SK-N-MC (cell line): ENCODE measurements around the gene CTSD.

ENCODE experiments used
- DNase-seq: peaks from one replicate; pipeline ENCODE4 v3.0.0-alpha.2; 2011; ENCODE audit warnings: low read depth, low spot score
- H3K27ac ChIP-seq: fragments of 200-600 bp; sonication (generic); 2 replicates; pipeline ENCODE4 v1.5.1; 2016; ENCODE audit warnings: mixed run types
- H3K36me3 ChIP-seq: fragments of 200-600 bp; sonication (generic); 2 replicates; pipeline ENCODE4 v1.6.1; 2017; ENCODE audit warnings: antibody characterized with exemption, low read length, mixed read lengths; ENCODE audit not compliant: insufficient read depth
- H3K4me3 ChIP-seq: fragments of 200-600 bp; sonication (generic); 2 replicates; pipeline ENCODE4 v1.5.1; 2016
- H3K9ac ChIP-seq: fragments of 200-600 bp; sonication (generic); 2 replicates; pipeline ENCODE4 v1.8.0; 2017; ENCODE audit warnings: mixed run types, mixed read lengths; ENCODE audit not compliant: insufficient read length
- H3K9me3 ChIP-seq: fragments of 200-600 bp; sonication (generic); 2 replicates; pipeline ENCODE4 v1.6.1; 2017; ENCODE audit warnings: low read depth, mild to moderate bottlenecking, antibody characterized with exemption, low read length, moderate library complexity, mixed read lengths
- EZH2 ChIP-seq: fragments of 200-600 bp; sonication (generic); IDR thresholded peaks from one replicate; pipeline ENCODE4 v1.6.1; 2017; ENCODE audit warnings: antibody characterized with exemption
- FOXP2 ChIP-seq: optimal IDR thresholded peaks from 2 replicates; pipeline ENCODE3; 2011; ENCODE audit warnings: mild to moderate bottlenecking, moderate library complexity; ENCODE audit not compliant: insufficient read depth; ENCODE audit errors: extremely low read length, control extremely low read depth
- POLR2AphosphoS5 ChIP-seq: IDR thresholded peaks from 2 replicates; pipeline ENCODE4 v1.6.1; 2012; ENCODE audit warnings: mild to moderate bottlenecking, low read depth, low read length, borderline replicate concordance

CTSD gene

GRCh38 chr11:1797391-1798125 is 33.8 kb upstream of the CTSD start:
- no peaks in the 10 kb centered on the region for H3K36me3 ChIP-seq
- TF ChIP-seq FOXP2 (no peak), POLR2AphosphoS5 (no peak), EZH2 (no peak)
- no peak for DNase-seq
- H3K9me3 ChIP-seq = no peaks in the 10 kb centered on the region
- no peak overlapping the region for H3K4me3 ChIP-seq
- H3K9ac ChIP-seq = no peak overlapping the region
- no peak overlapping the region for H3K27ac ChIP-seq

- H3K4me3 ChIP-seq = no peak overlapping the region
- H3K9me3 ChIP-seq = no peaks in the 10 kb centered on the region
- TF ChIP-seq FOXP2 = no peak
- TF ChIP-seq EZH2 = no peak
- TF ChIP-seq POLR2AphosphoS5 = no peak
- H3K27ac ChIP-seq = no peak overlapping the region
- H3K9ac ChIP-seq = no peak overlapping the region
- no peak for DNase-seq
- H3K36me3 ChIP-seq = no peaks in the 10 kb centered on the region
Measured at GRCh38 chr11:1796413-1797011, 32.8 kb upstream of the CTSD start.

GRCh38 chr11:1793081-1793480 is 29.4 kb upstream of the CTSD start:
- Histone ChIP-seq H3K27ac (no peak overlapping the region), H3K9me3 (no peaks in the 10 kb centered on the region), H3K4me3 (no peak overlapping the region), H3K36me3 (no peaks in the 10 kb centered on the region), H3K9ac (no peak overlapping the region)
- DNase-seq = no peak
- TF ChIP-seq POLR2AphosphoS5 = no peak
- TF ChIP-seq FOXP2 = no peak
- TF ChIP-seq EZH2 = no peak

GRCh38 chr11:1792461-1792860 is 28.7 kb upstream of the CTSD start:
- Histone ChIP-seq H3K4me3 (no peak overlapping the region), H3K9ac (no peak overlapping the region), H3K36me3 (no peaks in the 10 kb centered on the region), H3K9me3 (no peaks in the 10 kb centered on the region), H3K27ac (no peak overlapping the region)
- DNase-seq = no peak
- TF ChIP-seq EZH2 (no peak), FOXP2 (no peak), POLR2AphosphoS5 (no peak)

- no peak for DNase-seq
- H3K27ac ChIP-seq = no peak overlapping the region
- TF ChIP-seq EZH2 = no peak
- TF ChIP-seq POLR2AphosphoS5 = no peak
- no peak for TF ChIP-seq FOXP2
Measured at GRCh38 chr11:1791912-1792311, 28.2 kb upstream of the CTSD start.

GRCh38 chr11:1786466-1786865 is 22.7 kb upstream of the CTSD start:
- no peaks in the 10 kb centered on the region for H3K36me3 ChIP-seq
- no peak for TF ChIP-seq FOXP2
- no peak for TF ChIP-seq POLR2AphosphoS5
- TF ChIP-seq EZH2 = no peak
- no peak overlapping the region for H3K4me3 ChIP-seq

More at GRCh38 chr11:1791912-1792311, 28.2 kb upstream of the CTSD start:
- no peaks in the 10 kb centered on the region for H3K9me3 ChIP-seq
- H3K4me3 ChIP-seq = no peak overlapping the region
- H3K9ac ChIP-seq = no peak overlapping the region
- no peaks in the 10 kb centered on the region for H3K36me3 ChIP-seq

GRCh38 chr11:1785749-1786413 is 22.2 kb upstream of the CTSD start:
- TF ChIP-seq FOXP2 (no peak), POLR2AphosphoS5 (no peak)
- no peaks in the 10 kb centered on the region for H3K9me3 ChIP-seq
- no peak overlapping the region for H3K4me3 ChIP-seq
- H3K27ac ChIP-seq = no peak overlapping the region
- H3K36me3 ChIP-seq = no peaks in the 10 kb centered on the region
- H3K9ac ChIP-seq = no peak overlapping the region
- no peak for DNase-seq

More at GRCh38 chr11:1786466-1786865, 22.7 kb upstream of the CTSD start:
- Histone ChIP-seq H3K27ac (no peak overlapping the region), H3K9ac (no peak overlapping the region), H3K9me3 (no peaks in the 10 kb centered on the region)
- DNase-seq = no peak

GRCh38 chr11:1784761-1785650 is 21.3 kb upstream of the CTSD start:
- no peak for TF ChIP-seq POLR2AphosphoS5
- TF ChIP-seq FOXP2 = no peak
- TF ChIP-seq EZH2 = no peak
- H3K9ac ChIP-seq = no peak overlapping the region
- no peak overlapping the region for H3K27ac ChIP-seq

More at GRCh38 chr11:1784761-1785650, 21.3 kb upstream of the CTSD start:
- H3K4me3 ChIP-seq = no peak overlapping the region
- no peaks in the 10 kb centered on the region for H3K9me3 ChIP-seq
- no peak for DNase-seq
- H3K36me3 ChIP-seq = no peaks in the 10 kb centered on the region
